Spleen (tissue), 11 donors: Measurements from ENCODE around the gene RAD54L. TPM values are rescaled to one million over a fixed set of nuclear protein-coding genes. Genes with fewer than 3 reads are reported as not detected.
"Not testable (repeated sequence)": the region's sequence is repeated elsewhere in the genome, so short reads cannot be mapped to it uniquely, and the experiment has no call there.

ENCODE experiments used
- DNase-seq: peaks from one replicate; pipeline ENCODE4 v3.0.0-alpha.2; 2020
- H3K27ac ChIP-seq, 8 donors: fragments of 200-600 bp; sonication (generic) in 7 of 8; 1 replicate in 4 of 8; 2 replicates in 4 of 8; pipeline versions ENCODE4 v1.5.0 to v1.8.0; 2016 to 2021; ENCODE audit warnings: inconsistent platforms in 4 of 8, mild to moderate bottlenecking in 4 of 8, moderate library complexity in 1 of 8
- H3K27me3 ChIP-seq, 7 donors: fragments of 200-600 bp; sonication (generic) in 6 of 7; replicated peaks in 1 of 7; 1 replicate in 4 of 7; 2 replicates in 3 of 7; pipeline versions ENCODE4 v1.5.0 to v1.8.0; 2016 to 2021; ENCODE audit warnings: inconsistent platforms in 3 of 7, mild to moderate bottlenecking in 1 of 7
- H3K36me3 ChIP-seq, 6 donors: fragments of 200-600 bp; sonication (generic) in 5 of 6; 1 replicate in 4 of 6; 2 replicates in 2 of 6; pipeline versions ENCODE4 v1.5.0 to v1.8.0; 2016 to 2021; ENCODE audit warnings: inconsistent platforms in 2 of 6
- H3K4me1 ChIP-seq, 6 donors: fragments of 200-600 bp; sonication (generic) in 5 of 6; 1 replicate in 3 of 6; 2 replicates in 3 of 6; pipeline versions ENCODE4 v1.5.0 to v1.8.0; 2016 to 2021; ENCODE audit warnings: inconsistent platforms in 3 of 6
- H3K4me3 ChIP-seq, 8 donors: fragments of 200-600 bp; sonication (generic) in 7 of 8; 1 replicate in 4 of 8; 2 replicates in 4 of 8; pipeline versions ENCODE4 v1.5.0 to v1.8.0; 2016 to 2021; ENCODE audit warnings: inconsistent platforms in 4 of 8, mild to moderate bottlenecking in 4 of 8, moderate library complexity in 2 of 8
- H3K9me3 ChIP-seq, 8 donors: fragments of 200-600 bp; sonication (generic) in 7 of 8; 1 replicate in 4 of 8; 2 replicates in 4 of 8; pipeline versions ENCODE4 v1.5.0 to v1.8.0; 2016 to 2021; ENCODE audit warnings: inconsistent platforms in 4 of 8
- POLR2A ChIP-seq, 3 donors: fragments of 450-650 bp; IDR thresholded peaks; one replicate each; pipeline ENCODE4 v1.5.1; 2017; ENCODE audit warnings: antibody characterized with exemption in 3 of 3, mild to moderate bottlenecking in 1 of 3
- POLR2AphosphoS5 ChIP-seq, 3 donors: sonication (generic); formaldehyde crosslinking; IDR thresholded peaks; one replicate each; pipeline ENCODE4 v1.5.1; 2017; ENCODE audit warnings: antibody characterized with exemption in 3 of 3
- WGBS, 5 donors: extraction: QIAGEN DNeasy Blood & Tissue Kit in 3 of 5; methylation state at CpG; one replicate each; pipeline versions ENCODE4 v1.1.5 to v1.1.7; 2013 to 2018; 5-methylcytosine and 5-hydroxymethylcytosine counted together
- intact Hi-C: fragments of 100-400 bp; cut with DNase I; formaldehyde crosslinking; loops from one replicate; pipeline ENCODE4 v1.15.0; 2023; ENCODE audit warnings: low total_unique reads
- polyA plus RNA-seq, 3 donors: library from polyadenylated mRNA; stranded (reverse); fragments of 200-250 nt; gene quantifications; one replicate each; pipeline ENCODE4 v1.2.1, GENCODE V29; 2013
- total RNA-seq, 7 donors: library from RNA; depleted of rRNA in 3 of 7; stranded (reverse); fragments of >200 nt in 3 of 7; fragmentation: NEBNext Ultra II Directional in 4 of 7; extraction: Animal tissue kit (Norgen Biotek cat#: 25700) in 4 of 7; gene quantifications; one replicate each; pipeline versions ENCODE4 v1.1.0 to v1.2.1, GENCODE V29; 2016 to 2021
- TF ChIP-seq, protein P1 (sequence below), 11 experiments: fragments of 200-600 bp in 7 of 11; fragments of 450-650 bp in 4 of 11; sonication (generic) in 4 of 11; IDR thresholded peaks in 8 of 11; conservative IDR thresholded peaks in 3 of 11; 1 replicate in 7 of 11; 2 replicates in 4 of 11; pipeline versions ENCODE4 v1.4.0 to v1.8.0; 2016 to 2021; ENCODE audit warnings: antibody characterized with exemption in 11 of 11, inconsistent platforms in 4 of 11, mild to moderate bottlenecking in 1 of 11
- donor health status: healthy with polysubstance abuse.
- donor health status: DM: no; HTN: no; CAD: no; lungs with moderate emphysema.
- donor health status: DM: no; HTN: no; CAD: no.
- donor health status: Bipolar disorder and iron deficiency.
- donor health status: healthy.
- donor health status: DM: no; HTN: no; CAD: no.
- donor health status: DM: yes; HTN: yes; CAD: no.

RAD54L gene
- total and polyA plus RNA-seq, 10 donors, result 2.4 to 9.2 (median 2.9) TPM

GRCh38 chr1:46242918-46243317 is 4.6 kb upstream of the RAD54L start:
- DNase-seq, result no peak
- peaks cover 0 to 15% (median 13%) of the 10 kb centered on the region in 6 donors for H3K4me1 ChIP-seq

DNA sequence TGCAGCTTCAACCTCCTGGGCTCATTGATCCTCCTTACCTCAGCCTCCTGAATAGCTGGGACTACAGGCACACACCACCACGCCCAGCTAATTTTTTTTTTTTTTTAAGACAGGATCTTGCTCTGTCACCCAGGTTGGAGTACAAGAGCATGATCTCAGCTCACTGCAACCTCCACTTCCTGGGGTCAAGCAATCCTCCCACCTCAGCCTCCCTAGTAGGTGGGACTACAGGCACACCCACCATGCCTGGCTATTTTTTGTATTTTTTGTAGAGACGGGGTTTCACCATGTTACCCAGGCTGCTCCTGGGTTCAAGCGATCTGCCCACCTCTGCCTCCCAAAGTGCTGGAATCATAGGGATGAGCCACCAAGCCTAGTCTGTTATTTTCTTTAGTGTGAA is 3.7 kb upstream of the RAD54L start:
- DNase-seq, H3K27me3 ChIP-seq, H3K27ac ChIP-seq, H3K4me3 ChIP-seq, H3K9me3 ChIP-seq, H3K36me3 ChIP-seq, intact Hi-C loops: not testable (repeated sequence)
- peaks cover 0 to 24% (median 18%) of the 10 kb centered on the region in 6 donors for H3K4me1 ChIP-seq
- 82 to 91% (median 86%) methylated on average over 3 of the region's 3 CpGs for WGBS, 5 donors

More at GRCh38 chr1:46242918-46243317, 4.6 kb upstream of the RAD54L start:
- Histone ChIP-seq H3K27me3 (no peaks in the 10 kb centered on the region), H3K9me3 (peaks cover 0 to 6% (median 0%) of the 10 kb centered on the region in 8 donors), H3K4me3 (no peak overlapping the region), H3K27ac (no peak overlapping the region), H3K36me3 (no peaks in the 10 kb centered on the region)
- intact Hi-C loops, result no loop called here
- 75 to 84% (median 81%) methylated on average over 1 of the region's 1 CpG for WGBS, 5 donors
- TF ChIP-seq, protein P1, sequence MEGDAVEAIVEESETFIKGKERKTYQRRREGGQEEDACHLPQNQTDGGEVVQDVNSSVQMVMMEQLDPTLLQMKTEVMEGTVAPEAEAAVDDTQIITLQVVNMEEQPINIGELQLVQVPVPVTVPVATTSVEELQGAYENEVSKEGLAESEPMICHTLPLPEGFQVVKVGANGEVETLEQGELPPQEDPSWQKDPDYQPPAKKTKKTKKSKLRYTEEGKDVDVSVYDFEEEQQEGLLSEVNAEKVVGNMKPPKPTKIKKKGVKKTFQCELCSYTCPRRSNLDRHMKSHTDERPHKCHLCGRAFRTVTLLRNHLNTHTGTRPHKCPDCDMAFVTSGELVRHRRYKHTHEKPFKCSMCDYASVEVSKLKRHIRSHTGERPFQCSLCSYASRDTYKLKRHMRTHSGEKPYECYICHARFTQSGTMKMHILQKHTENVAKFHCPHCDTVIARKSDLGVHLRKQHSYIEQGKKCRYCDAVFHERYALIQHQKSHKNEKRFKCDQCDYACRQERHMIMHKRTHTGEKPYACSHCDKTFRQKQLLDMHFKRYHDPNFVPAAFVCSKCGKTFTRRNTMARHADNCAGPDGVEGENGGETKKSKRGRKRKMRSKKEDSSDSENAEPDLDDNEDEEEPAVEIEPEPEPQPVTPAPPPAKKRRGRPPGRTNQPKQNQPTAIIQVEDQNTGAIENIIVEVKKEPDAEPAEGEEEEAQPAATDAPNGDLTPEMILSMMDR (IDR thresholded peaks at IDR 0.05 in 8 of 11, conservative IDR thresholded peaks at IDR 0.05 in 3 of 11), result no peak
- TF ChIP-seq POLR2A (IDR thresholded peaks at IDR 0.05), result no peak
- no peak for TF ChIP-seq POLR2AphosphoS5 (IDR thresholded peaks at IDR 0.05)

DNA sequence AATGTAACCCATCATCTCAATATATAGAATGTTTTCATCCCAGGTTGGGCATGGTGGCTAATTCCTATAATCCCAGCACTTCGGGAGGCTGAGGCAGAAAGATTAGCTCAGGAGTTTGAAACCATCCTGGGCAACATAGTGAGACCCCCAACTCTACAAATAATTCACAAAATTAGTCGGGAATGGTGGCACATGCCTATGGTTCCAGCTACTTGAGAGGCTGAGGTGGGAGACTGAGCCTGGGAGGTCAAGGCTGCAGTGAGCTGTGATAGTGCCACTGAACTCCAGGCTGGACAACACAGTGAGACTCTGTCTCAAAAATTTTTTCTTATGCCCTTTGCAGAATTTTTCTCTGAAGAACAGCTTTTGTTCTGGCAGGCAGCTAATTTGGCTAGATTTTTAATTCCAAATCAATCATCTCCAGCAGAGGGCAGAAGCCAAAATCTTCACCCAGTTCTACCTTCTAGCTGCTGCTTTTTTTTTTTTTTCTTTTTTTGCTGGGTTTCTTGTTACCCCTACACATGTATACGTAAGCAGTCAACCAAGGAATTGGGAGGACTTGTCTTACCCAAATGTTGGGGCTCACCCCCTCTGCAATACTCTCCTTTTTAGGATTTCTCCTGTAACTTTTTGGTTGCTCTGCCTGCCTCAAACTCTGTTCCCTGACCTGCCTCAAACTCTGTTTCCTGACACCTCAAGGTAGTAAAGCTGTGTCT is 2.7 kb upstream of the RAD54L start:
- H3K9me3 ChIP-seq, result no peaks in the 10 kb centered on the region
- TF ChIP-seq, protein P1 (IDR thresholded peaks at IDR 0.05 in 8 of 11, conservative IDR thresholded peaks at IDR 0.05 in 3 of 11), result peak in 6 of 11 experiments; percentile 11 to 44 (median 26)
- no peak for TF ChIP-seq POLR2A (IDR thresholded peaks at IDR 0.05)
- WGBS, 5 donors, result 54 to 71% (median 58%) methylated on average over 3 of the region's 3 CpGs
- intact Hi-C loops, result loop anchor here (5.0 kb wide), 1 partner anchor 57 kb away; the partner anchor contains the start of genes LRRC41 and UQCRH
- peaks cover 0 to 24% (median 18%) of the 10 kb centered on the region in 6 donors for H3K4me1 ChIP-seq
- no peaks in the 10 kb centered on the region for H3K36me3 ChIP-seq
- H3K27me3 ChIP-seq, result no peaks in the 10 kb centered on the region
- no peak for DNase-seq
- no peak overlapping the region for H3K4me3 ChIP-seq
- no peak overlapping the region for H3K27ac ChIP-seq

DNA sequence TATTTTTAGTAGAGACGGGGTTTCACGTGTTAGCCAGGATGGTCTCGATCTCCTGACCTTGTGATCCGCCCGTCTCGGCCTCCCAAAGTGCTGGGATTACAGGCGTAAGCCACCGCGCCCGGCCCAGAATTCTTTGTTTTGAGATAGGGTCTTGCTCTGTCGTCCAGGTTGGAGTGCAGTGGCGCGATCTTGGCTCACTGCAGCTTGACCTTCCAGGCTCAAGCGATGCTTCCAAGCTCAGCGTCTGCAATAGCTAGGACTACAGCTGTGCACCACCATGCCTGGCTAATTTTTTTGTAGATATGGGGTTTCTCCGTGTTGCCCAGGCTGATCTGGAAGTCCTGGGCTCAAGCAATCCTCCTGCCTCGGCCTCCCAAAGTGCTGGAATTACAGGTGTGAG is 1.4 kb upstream of the RAD54L start:
- H3K27me3 ChIP-seq, H3K36me3 ChIP-seq, H3K27ac ChIP-seq, H3K9me3 ChIP-seq: not testable (repeated sequence)
- Histone ChIP-seq H3K4me1 (peaks cover 0 to 24% (median 18%) of the 10 kb centered on the region in 6 donors), H3K4me3 (peak overlapping the region in 1 of 8 donors; percentile 88)
- intact Hi-C loops, result loop anchor here (5.0 kb wide), 1 partner anchor 56 kb away; the partner anchor contains the start of genes LRRC41 and UQCRH
- DNase-seq, result peak; percentile 77
- WGBS, 5 donors, result 92 to 96% (median 93%) methylated on average over 13 to 17 of the region's 17 CpGs
